ENCODE results near the gene GMEB2. TPM values are rescaled to one million over a fixed set of nuclear protein-coding genes. Genes with fewer than 3 reads are reported as not detected.

Gene GMEB2
- total RNA-seq, 1 experiment from 2014 or later, result 14.3 TPM

- Histone ChIP-seq H3K18ac (ENCODE audit: insufficient read length, low read depth, low read length) (no peak overlapping the region), H2AK5ac (ENCODE audit: insufficient read length, low read length) (no peak overlapping the region), H3K27ac (ENCODE audit: insufficient read length, low read depth, low read length) (no peak overlapping the region), H2BK5ac (ENCODE audit: insufficient read length, low read length) (no peak overlapping the region), H4K91ac (ENCODE audit: insufficient read length, low read depth, low read length) (no peak overlapping the region), H4K20me1 (ENCODE audit: control insufficient read depth, insufficient read depth, insufficient read length) (no peaks in the 10 kb centered on the region), H2BK20ac (ENCODE audit: low read depth, low read length, poor library complexity, severe bottlenecking) (no peak overlapping the region), H3K79me2 (ENCODE audit: insufficient read depth, low read length) (no peaks in the 10 kb centered on the region), H3K9me3 (ENCODE audit: control insufficient read depth, low read depth, low read length) (no peaks in the 10 kb centered on the region), H2BK12ac (ENCODE audit: insufficient read length, low read depth, low read length) (no peak overlapping the region), H3K23ac (ENCODE audit: insufficient read length, low read depth, low read length) (no peak overlapping the region), H3K4ac (ENCODE audit: low read depth, low read length) (no peak overlapping the region), H2AFZ (ENCODE audit: low read length) (no peak overlapping the region), H3K27me3 (ENCODE audit: insufficient read depth, low read length) (no peaks in the 10 kb centered on the region), H3K9ac (ENCODE audit: extremely low read depth, insufficient read length, low read length) (no peak overlapping the region), H3K4me2 (ENCODE audit: insufficient read depth, insufficient read length, low read length) (no peak overlapping the region), H2BK120ac (ENCODE audit: low read depth, low read length, poor library complexity, severe bottlenecking) (no peak overlapping the region), H4K8ac (replicated peaks; ENCODE audit: insufficient read length, low read depth, low read length) (no peak overlapping the region), H3K14ac (ENCODE audit: insufficient read depth, low read length) (no peak overlapping the region; the same call in 1 of the 2 replicates), H3K56ac (ENCODE audit: insufficient read length, low read depth, low read length) (no peak overlapping the region), H3T11ph (ENCODE audit: low read length) (no peak overlapping the region), H4K5ac (ENCODE audit: insufficient read length, low read depth, low read length) (no peak overlapping the region), H3K4me1 (ENCODE audit: insufficient read depth, low read length) (no peaks in the 10 kb centered on the region), H3K23me2 (ENCODE audit: insufficient read length, low read depth, low read length, poor library complexity, severe bottlenecking) (no peaks in the 10 kb centered on the region), H3K79me1 (ENCODE audit: insufficient read depth, low read depth, low read length, poor library complexity, severe bottlenecking) (no peaks in the 10 kb centered on the region), H2BK15ac (ENCODE audit: low read depth, low read length) (no peak overlapping the region)
- H3K4me1 Mint-ChIP-seq, result no peaks in the 10 kb centered on the region
- H3K4me3 Mint-ChIP-seq, result no peak overlapping the region
- no peak for DNase-seq
- no CpG with 5 or more reads among the region's 43 CpGs for WGBS (ENCODE audit: extremely low coverage, insufficient read length, low lambda C conversion rate)
- H3K36me3 Mint-ChIP-seq (ENCODE audit: insufficient read depth in 1 of 3, low read depth in 3 of 3), result peaks cover 0 to 2% (median 0%) of the 10 kb centered on the region in 3 experiments; a peak in 1 of 7 replicates
- H3K27me3 Mint-ChIP-seq (ENCODE audit: low read depth), result no peaks in the 10 kb centered on the region
- H3K27ac Mint-ChIP-seq, result no peak overlapping the region
- no peak for TF ChIP-seq CTCF (conservative IDR thresholded peaks at IDR 0.05)
- H3K9me3 Mint-ChIP-seq, result no peaks in the 10 kb centered on the region
Measured at GRCh38 chr20:63565699-63566335, 61.1 kb downstream of the GMEB2 start.
